ENCODE data around the gene BNC2.

- no peak for TF ChIP-seq POLR2AphosphoS5 (IDR thresholded peaks at IDR 0.05; ENCODE audit: borderline replicate concordance, low read depth, low read length)
- TF ChIP-seq EZH2 (IDR thresholded peaks at IDR 0.05) = no peak
- TF ChIP-seq FOXP2 (optimal IDR thresholded peaks at IDR 0.05; ENCODE audit: control extremely low read depth, extremely low read length, insufficient read depth) = no peak
Observed at GRCh38 chr9:16386827-16387077, 483.7 kb downstream of the BNC2 start.
